ENCODE results near the gene KIAA1671.
"Not testable (repeated sequence)": the region's sequence is repeated elsewhere in the genome, so short reads cannot be mapped to it uniquely, and the experiment has no call there.

Gene KIAA1671

DNA sequence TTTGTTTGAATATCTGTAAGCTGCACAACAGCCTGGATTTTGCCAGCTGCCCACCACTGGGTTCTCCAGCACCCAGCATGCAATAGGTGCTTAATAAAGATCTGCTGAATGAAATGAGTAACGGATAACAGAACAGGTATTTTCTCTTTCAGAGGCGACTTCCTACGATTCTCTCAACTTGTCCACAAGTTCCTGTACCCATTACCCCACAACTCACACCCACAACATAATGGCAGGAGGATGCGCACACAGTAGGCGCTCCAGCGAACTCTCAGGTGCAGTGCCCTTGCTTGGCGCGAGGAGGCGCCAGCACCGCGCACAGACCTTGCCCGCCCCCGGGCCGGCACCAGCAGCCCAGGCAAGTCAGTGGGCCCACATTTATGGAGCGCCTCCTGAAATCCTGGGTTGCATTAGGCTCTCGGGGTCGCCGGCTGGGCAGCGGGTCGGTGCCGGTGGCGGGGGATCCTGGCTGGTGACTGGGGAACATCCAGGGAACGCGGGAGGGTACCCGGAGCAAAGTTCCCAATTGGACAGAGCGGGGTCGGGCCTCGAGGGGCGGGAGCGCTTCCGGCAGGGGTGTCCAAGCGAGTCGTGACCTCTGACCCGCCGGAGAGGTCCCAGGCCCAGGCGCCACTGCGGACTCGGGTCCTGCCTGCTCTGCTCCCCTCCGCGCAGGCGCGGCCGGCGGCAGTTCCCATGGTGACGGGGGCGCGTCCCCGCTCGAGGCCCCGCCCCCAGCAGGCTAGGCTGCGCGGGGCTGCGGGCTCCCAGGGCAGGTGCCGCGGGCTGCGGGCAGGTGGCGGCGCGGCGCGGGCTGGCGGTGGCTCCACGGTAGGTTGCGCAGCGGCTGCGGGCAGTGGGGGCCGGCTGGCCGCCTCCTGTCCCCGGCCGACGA is at the start of gene KIAA1671:
KIAA1671 (plus strand) TSS at position 775 of the 895 bp plus-strand sequence. CDS start 75,284 bp downstream, outside the sequence.
- peak; percentile 87 for DNase-seq

GRCh38 chr22:24905909-24906308 is 46.6 kb upstream of the KIAA1671 start:
- no peak for DNase-seq

DNA sequence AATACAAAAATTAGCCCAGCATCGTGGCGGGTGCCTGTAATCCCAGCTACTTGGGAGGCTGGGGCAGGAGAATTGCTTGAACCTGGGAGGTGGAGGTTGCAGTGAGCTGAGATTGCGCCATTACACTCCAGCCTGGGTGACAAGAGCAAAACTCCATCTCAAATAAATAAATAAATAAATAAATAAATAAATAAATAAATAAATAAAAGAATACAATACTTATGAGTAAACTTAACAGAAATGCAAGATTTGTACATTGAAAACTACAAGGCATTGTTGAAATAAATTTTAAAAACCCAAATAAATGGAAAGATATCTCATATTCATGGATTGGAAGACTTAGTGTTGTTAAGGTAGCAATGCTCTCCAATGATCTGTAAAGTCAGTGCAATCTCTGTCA is 45.4 kb upstream of the KIAA1671 start:
- not testable (repeated sequence) for DNase-seq

DNA sequence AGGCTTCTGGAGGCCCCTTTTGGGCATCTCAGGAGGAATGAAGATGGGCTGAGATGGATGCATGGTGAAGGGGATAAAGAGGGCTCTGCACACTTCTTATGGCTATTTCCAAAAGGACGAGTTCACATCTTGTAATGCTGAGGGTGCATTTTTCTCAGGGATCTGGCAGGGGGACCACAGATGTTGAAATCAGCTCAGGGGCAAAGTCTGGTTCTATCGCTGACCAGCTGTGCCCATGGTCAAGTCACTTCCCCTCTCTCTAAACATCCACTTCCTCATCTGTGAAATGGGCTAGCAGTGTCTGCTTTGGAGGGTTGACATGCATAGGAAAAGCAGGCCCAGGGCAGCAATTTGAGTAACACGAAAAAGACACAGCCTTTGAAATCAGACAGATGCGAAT is 32.5 kb upstream of the KIAA1671 start:
- DNase-seq, result no peak

DNA sequence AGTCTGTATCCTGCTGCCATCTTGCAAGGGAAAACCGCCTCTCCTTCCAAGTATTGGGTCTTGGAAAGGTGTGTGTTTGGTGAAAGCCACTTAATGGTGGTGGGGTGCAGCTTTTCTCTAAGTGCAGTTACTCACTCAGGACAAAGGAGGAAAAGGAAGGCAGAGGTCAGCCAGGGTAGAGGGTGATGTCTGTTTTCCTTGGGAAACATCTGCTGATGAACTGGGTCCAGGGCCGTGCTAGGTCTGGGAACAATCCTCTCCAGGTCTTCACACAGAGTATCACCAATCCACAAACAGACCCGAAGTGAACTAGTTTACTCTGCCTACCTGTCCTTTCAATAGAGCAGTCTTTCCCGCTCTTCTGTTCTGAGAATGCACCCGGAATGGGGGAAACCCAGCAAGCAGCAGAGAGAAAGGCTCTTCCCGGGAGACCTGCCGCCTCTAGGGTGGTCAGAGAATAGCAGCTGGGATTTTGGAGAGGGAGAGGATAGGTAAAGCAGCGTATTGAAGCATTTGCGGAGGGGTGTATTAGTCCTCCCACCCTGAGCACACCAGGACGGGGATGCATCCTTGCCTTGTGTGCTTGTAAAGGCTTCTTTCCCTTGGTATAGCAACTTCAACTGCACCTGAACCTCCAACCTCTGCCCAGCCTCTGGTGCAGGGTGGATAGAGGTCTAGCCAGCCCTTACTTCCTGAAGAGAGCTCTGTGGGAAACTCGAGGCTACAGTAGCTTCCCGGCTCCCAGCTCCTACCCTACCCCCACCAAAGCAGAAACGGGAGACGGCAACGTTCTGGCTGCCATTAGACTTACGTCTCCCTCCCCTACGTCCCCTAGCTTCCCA is 26.7 kb upstream of the KIAA1671 start:
- no peak for DNase-seq

GRCh38 chr22:24926428-24926725 is 26.1 kb upstream of the KIAA1671 start:
- no peak for DNase-seq

- no peak for DNase-seq
These were observed 25.5 kb upstream of the KIAA1671 start for GRCh38 chr22:24926849-24927579.

DNA sequence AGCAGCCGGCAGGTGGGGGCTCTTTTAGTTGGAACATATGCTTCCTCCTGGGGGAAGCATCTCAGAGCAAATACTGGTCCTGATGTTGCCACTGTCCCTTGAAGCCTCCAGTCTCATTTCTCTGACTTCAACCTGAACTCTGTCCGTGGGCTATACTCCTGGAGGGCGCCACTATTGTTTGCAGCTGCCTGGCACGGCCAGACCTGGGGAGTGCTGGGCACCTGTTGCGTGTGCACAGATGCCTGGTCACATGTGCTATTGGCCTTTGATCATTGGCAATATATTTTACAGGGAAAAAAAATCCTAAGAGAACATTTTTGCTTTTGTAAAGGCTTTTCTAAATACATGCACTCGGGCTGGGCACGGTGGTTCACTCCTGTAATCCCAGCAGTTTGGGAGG is 24.2 kb upstream of the KIAA1671 start:
- no peak for DNase-seq

DNA sequence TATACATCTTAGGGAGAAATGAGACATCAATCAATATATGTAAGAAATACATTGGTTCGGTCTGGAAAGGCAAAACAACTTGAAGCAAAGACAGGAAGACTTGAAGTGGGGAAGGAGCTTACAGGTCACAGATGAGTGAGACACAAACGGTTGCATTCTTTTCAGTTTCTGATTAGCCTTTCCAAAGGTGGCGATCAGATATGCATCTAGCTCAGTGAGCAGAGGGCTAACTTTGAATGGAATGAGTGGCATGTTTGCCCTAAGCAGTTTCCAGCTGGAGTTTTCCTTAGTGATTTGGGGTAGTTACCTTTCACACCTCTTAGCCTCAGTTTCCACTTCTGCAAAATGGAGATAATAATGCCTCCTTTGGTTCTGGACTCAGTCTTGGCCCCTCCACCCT is 21.8 kb upstream of the KIAA1671 start:
- DNase-seq, result no peak

DNA sequence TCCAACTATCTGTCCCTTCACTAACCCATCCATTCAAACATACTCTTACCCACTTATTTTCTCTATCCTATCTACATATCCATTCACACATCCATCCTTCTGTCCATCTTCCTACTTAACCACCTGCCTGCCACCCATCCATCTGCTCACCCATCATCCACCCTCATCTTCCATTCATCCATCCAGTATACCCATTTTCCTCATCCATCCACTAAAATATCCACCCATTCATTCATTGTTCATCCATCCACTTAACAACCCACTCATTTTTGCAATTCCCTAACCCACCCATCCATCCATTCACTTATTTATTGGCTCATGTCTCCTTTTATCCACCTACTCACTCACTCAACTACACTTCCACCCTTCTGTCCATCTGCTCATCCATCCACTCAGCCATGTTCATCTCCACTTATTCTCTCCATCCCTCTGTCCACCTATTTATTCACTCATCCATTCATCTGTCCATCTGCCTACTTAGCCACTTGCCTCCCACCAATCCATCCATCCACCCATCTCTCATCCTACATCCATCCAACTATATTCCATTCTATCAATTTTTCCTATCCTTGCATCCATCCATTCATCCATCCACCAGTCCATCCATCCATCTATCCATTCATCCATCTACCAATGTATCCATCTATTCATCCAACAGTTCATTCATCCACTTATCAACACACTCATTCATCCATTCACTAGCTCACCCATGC is 16.6 kb upstream of the KIAA1671 start:
- no peak for DNase-seq

DNA sequence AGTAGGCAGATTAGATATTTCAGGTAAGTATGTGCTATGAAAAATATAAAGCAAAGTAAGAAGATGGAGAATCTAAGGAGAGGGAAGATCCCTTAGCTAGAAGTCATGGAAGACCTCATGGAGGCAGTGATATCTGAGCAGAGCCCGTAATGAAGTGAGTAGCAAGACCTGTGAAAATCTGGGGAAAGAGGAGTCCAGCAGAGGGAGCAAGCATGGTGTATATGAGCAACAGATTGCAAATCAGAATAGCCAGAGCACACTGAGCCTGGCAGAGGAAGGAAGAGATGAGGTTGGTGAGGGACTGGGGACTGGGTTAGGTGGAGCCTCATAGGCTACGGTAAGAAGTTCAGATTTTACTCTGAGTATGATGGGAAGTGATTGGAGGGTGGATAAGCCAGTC is 15.4 kb upstream of the KIAA1671 start:
- no peak for DNase-seq

DNA sequence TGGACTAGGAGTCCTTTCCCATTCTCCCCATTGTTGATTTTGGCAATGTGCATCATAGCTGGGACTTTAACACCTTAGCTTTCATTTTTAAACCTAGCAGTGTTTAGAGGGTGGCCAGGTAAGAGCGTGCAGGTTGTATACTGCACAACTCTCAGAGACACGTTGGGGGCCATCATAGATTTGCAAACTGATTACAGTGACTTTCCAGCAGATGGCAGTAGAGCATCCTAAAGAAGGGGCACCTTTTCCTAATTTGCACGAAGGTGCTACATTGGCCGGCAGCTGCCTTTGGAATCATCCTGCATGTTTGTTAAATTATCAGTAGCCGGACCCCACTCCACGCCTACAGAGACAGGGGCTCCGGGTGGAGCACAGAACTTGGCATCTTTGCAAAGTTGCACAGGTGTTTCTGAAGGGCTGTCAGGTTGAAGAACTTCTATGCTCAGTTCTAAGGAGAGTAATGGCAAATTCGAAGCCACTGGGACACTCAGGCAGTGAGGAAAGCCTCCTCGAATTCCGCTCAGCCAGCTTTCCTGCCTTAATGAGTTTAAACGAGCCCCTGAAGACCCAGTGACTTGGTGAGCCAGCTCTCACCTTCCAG is 13.7 kb upstream of the KIAA1671 start:
- DNase-seq, result no peak

DNA sequence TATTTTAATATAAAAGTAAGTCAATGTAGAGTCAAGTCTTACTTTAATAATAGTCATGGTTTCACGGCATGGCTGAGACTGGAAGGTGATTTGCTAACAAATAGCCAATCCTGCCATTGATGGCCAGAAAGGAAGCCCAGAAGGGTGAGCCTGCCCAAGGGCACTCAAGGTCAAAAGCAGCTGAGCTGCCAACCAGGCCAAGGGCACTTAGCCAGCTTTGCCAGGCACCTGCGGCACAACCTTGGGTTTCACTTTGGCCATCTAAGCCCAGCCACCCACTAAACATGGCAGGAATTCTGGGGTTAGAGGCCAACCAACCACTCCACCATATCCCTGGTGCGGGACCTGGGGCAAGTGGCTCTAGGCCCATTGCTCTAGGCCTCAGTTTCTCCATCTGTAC is 10.2 kb upstream of the KIAA1671 start:
- no peak for DNase-seq

DNA sequence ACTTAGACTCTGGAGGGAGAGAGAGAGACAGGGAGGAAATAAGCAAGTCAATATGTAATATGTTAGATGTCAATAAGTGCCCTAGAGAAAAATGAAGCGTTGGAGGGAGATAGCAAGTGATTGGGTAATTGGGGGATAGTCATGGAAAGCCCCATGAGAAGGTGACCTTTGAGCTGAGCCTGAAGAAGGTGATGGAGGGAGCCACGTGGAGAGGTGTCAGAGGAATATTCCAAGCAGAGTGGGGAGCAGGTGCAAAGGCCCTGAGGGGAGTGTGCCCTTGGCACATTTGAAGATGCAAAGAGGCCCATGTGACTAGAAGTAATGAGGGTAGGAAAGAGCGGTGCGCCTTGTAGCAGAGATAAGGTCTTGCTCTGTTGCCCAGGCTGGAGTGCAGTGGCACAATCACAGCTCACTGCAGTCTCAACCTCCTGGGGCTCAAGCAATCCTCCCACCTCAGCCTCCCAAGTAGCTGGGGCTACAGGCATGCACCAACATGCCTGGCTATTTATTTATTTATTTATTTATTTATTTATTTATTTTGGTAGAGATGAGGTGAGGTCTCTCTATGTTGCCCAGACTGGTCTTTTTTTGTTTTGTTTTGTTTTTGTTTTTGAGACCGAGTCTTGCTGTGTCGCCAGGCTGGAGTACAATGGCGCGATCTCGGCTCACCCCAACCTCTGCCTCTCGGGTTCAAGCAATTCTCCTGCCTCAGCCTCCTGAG is 8.1 kb upstream of the KIAA1671 start:
- no peak for DNase-seq

DNA sequence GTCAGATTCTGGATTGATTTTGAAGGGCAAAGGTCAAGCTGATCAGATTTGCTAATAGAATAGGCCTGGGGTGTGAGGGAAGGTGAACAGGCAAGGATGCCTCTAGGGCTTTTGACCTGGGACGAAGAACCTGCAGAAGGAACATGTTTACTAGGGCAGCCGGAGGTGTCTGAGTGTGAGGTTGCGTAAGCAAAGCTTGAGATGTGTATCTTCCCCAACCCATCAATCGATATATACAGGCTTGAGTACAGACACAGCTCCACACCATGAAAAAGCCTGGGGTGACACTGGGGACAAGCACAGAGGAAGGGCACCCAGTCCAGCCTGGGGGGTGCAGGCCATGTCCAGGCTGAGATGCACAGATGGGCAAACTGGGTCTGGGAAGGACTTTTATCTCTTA is 7.1 kb upstream of the KIAA1671 start:
- no peak for DNase-seq

GRCh38 chr22:24947383-24947782 is 5.1 kb upstream of the KIAA1671 start:
- no peak for DNase-seq

DNA sequence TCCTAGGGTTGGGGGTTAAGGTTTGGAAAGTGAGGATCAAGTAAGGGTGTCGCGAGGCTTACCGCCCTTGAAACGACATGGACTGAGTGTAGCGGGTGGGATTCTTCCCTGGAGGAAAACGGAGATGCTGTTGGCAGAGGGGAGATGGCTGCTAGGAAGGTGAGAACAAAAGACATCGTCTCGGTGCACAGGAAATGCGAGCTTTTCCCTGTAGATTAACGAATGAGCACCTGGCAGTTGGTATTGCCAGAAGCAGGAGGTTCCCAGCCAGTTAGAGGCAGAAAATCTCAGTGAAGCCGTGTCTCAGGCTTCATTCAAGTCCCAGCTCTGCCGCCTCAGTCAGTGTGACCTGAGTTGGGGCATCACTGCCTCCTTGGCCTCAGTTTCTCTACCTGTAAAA is 4.6 kb upstream of the KIAA1671 start:
- no peak for DNase-seq

DNA sequence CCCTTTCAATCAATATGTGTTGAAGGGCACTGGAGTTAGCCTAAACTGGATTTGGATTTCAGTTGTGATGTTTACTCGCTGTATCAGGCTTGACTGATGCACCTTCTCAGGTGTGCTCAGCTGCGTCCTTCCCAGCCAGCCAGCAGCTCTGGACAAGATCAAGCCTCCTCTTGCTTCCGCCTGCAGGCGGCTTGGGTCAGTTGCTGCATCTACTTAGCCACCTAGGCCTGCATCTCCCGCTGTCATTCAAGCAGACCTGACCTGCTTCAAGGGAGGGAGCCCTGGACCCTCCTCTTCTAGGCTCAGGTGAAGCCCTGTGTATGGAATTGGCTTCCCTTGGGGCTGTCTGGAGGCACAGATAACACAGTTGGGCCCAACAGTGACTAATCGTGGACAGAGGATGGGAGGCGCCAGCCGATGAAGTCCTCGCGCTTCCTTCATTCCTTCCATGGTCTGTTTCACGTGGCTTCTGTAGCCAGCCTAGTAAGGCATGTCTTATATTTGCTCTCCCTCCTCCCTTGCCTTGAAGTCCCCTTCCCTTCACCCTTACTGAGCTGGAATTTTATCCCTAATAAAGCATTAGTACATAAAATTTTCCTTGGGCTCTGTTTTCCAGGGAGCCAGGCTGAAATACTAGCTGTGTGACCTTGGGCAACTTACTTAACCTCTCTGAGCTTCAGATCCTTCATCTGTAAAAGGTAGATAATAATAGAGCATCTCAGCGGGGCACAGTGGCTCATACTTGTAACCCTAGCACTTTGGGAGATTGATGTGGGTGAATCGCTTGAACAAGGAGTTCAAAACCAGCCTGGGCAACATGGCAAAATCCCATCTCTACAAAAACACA is 3.9 kb upstream of the KIAA1671 start:
- no peak for DNase-seq

GRCh38 chr22:24950272-24950902 is 2.1 kb upstream of the KIAA1671 start:
- no peak for DNase-seq

DNA sequence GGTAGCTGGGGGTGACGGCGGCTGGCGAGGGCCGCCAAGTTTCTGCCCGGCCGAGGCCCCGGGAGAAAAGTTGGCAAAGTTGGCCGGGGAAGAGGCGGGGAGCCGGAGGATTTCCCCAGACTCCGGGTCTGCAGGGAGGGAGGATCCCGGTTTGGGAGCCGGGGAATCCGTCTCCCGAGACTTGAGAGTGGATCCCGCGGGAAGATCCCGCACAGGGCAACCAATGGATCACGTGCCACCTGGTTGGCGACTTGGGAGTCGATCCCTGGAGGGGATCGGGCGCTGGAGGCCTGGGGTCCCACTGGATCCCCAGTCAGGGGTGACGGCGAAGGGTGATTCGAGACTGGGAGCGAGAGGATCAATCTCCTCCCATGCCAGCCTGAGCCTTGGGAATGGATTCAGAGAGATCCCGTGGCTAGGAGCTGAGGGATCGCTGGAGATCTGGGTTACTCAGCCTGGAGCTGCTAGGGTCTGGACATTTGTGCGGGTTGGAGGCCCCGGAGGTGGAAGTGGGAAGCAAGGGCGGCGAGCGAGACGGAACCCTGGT is 394 bp downstream of the KIAA1671 start:
- DNase-seq, result peak; percentile 28

Data from right hindlimb (tissue), 1 donor.